Neural progenitor cell (in vitro differentiated cells): ENCODE data around the gene DENND2A.

Experiments used
- CTCF ChIP-seq: fragments of 200-600 bp; sonication (generic); IDR thresholded peaks from 2 replicates; pipeline ENCODE4 v1.5.1; 2017; ENCODE audit warnings: antibody characterized with exemption, mild to moderate bottlenecking
- EZH2 ChIP-seq: fragments of 200-600 bp; sonication (generic); IDR thresholded peaks from 2 replicates; pipeline ENCODE4 v1.6.1; 2017; ENCODE audit warnings: antibody characterized with exemption, mild to moderate bottlenecking, moderate library complexity

GRCh38 chr7:140526214-140526613, 114.4 kb downstream of the DENND2A start:
- TF ChIP-seq CTCF = no peak
- TF ChIP-seq EZH2 = no peak
